Loucy (cell line): ENCODE data around the gene CDC14A.

Source experiments
- EZH2phosphoT487 ChIP-seq: fragments of 200-600 bp; IDR thresholded peaks from 2 replicates; pipeline ENCODE4 v1.6.1; 2018; ENCODE audit warnings: antibody characterized with exemption, mild to moderate bottlenecking, moderate library complexity, borderline replicate concordance
- TF ChIP-seq, protein P1 (sequence below): fragments of 200-600 bp; sonication (generic); conservative IDR thresholded peaks from 2 replicates; pipeline ENCODE4 v1.5.1; 2014; ENCODE audit warnings: mild to moderate bottlenecking, antibody characterized with exemption, low read length

DNA sequence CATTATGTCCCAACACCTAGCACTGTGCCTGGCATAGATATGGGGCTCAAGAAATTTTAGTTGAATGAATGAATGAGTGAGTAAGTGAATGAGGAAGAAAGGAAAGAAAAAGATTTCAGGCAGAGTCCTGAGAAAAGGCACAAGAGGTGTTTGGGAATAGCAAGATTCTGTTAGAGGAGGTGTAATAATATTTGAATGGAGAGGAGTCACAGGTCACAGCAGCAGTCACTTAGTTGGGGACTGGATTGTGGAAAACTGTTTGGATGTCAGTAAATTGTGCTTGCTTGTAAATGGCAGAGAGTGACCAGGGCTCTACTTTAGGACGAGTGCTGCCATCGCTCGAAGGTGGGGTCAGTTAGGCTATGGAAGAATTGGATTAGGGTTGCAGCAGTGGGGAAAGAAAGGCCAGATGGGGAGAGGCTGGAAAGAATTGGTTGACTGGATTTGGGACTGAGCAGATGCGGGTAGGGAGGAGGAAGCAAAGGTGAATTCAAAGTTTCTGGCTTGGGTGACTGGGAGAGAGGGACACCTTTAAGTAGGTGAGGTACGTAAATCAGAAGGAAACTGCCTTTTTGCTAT is 9.3 kb downstream of the CDC14A start:
- TF ChIP-seq, protein P1, sequence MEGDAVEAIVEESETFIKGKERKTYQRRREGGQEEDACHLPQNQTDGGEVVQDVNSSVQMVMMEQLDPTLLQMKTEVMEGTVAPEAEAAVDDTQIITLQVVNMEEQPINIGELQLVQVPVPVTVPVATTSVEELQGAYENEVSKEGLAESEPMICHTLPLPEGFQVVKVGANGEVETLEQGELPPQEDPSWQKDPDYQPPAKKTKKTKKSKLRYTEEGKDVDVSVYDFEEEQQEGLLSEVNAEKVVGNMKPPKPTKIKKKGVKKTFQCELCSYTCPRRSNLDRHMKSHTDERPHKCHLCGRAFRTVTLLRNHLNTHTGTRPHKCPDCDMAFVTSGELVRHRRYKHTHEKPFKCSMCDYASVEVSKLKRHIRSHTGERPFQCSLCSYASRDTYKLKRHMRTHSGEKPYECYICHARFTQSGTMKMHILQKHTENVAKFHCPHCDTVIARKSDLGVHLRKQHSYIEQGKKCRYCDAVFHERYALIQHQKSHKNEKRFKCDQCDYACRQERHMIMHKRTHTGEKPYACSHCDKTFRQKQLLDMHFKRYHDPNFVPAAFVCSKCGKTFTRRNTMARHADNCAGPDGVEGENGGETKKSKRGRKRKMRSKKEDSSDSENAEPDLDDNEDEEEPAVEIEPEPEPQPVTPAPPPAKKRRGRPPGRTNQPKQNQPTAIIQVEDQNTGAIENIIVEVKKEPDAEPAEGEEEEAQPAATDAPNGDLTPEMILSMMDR, result no peak
- no peak for TF ChIP-seq EZH2phosphoT487
